ENCODE data around the gene STXBP5.
A peak's percentile ranks its signal among the peaks of the same experiment; 100 is the strongest.

Gene STXBP5

GRCh38 chr6:147177286-147177685 is 26.9 kb upstream of the STXBP5 start:
- DNase-seq, result no peak
- intact Hi-C loops (cut with DNase I), result no loop called here

GRCh38 chr6:147178355-147178754 is 25.9 kb upstream of the STXBP5 start:
- no peak for DNase-seq
- intact Hi-C loops (cut with DNase I), result no loop called here

- intact Hi-C loops (cut with DNase I), result no loop called here
- DNase-seq, result no peak
Observed at GRCh38 chr6:147179809-147180208, 24.4 kb upstream of the STXBP5 start.

- intact Hi-C loops (cut with DNase I), result no loop called here
- DNase-seq, result no peak
Observed at GRCh38 chr6:147180926-147181325, 23.3 kb upstream of the STXBP5 start.

- intact Hi-C loops (cut with DNase I), result no loop called here
- no peak for DNase-seq
Observed at GRCh38 chr6:147184379-147184778, 19.8 kb upstream of the STXBP5 start.

GRCh38 chr6:147185216-147185615 is 19.0 kb upstream of the STXBP5 start:
- DNase-seq, result no peak
- intact Hi-C loops (cut with DNase I), result no loop called here

GRCh38 chr6:147190556-147190955 is 13.7 kb upstream of the STXBP5 start:
- intact Hi-C loops (cut with DNase I), result no loop called here
- no peak for DNase-seq

GRCh38 chr6:147192278-147192911 is 11.8 kb upstream of the STXBP5 start:
- intact Hi-C loops (cut with DNase I), result no loop called here
- DNase-seq, result no peak

- DNase-seq, result no peak
- intact Hi-C loops (cut with DNase I), result no loop called here
Observed at GRCh38 chr6:147194652-147195411, 9.4 kb upstream of the STXBP5 start.

- DNase-seq, result no peak
- intact Hi-C loops (cut with DNase I), result no loop called here
Observed at GRCh38 chr6:147195510-147195909, 8.7 kb upstream of the STXBP5 start.

GRCh38 chr6:147195987-147196386 is 8.2 kb upstream of the STXBP5 start:
- intact Hi-C loops (cut with DNase I), result no loop called here
- no peak for DNase-seq

- DNase-seq, result no peak
- intact Hi-C loops (cut with DNase I), result loop anchor here (5.0 to 10.0 kb wide), 2 partner anchors 84 to 343 kb away; no protein-coding TSS in a partner anchor
Observed at GRCh38 chr6:147200711-147201110, 3.5 kb upstream of the STXBP5 start.

- DNase-seq, result peak in 2 of 10 donors; percentile 19 to 74
- intact Hi-C loops (cut with DNase I), result loop anchor here (5.0 to 10.0 kb wide), 2 partner anchors 83 to 345 kb away; no protein-coding TSS in a partner anchor
Observed at GRCh38 chr6:147201885-147202515, 2.2 kb upstream of the STXBP5 start.

GRCh38 chr6:147202516-147203310 is 1.5 kb upstream of the STXBP5 start:
- DNase-seq, result peak; percentile 74 to 97 (median 81)
- intact Hi-C loops (cut with DNase I), result loop anchor here (5.0 to 10.0 kb wide), 2 partner anchors 82 to 345 kb away; no protein-coding TSS in a partner anchor

- intact Hi-C loops (cut with DNase I), result loop anchor here (5.0 to 10.0 kb wide), 2 partner anchors 81 to 346 kb away; no protein-coding TSS in a partner anchor
Observed at GRCh38 chr6:147203311-147204059, 732 bp upstream of the STXBP5 start.

GRCh38 chr6:147204843-147205311 is 660 bp downstream of the STXBP5 start:
- DNase-seq, result no peak
- intact Hi-C loops (cut with DNase I), result loop anchor here (5.0 to 10.0 kb wide), 2 partner anchors 80 to 348 kb away; no protein-coding TSS in a partner anchor

More at GRCh38 chr6:147203311-147204059, 732 bp upstream of the STXBP5 start:
- DNase-seq, result peak; percentile 54 to 94 (median 64)

GRCh38 chr6:147205690-147206600 is 1.7 kb downstream of the STXBP5 start:
- intact Hi-C loops (cut with DNase I), result loop anchor here (10.0 kb wide), 1 partner anchor 79 kb away; no protein-coding TSS in a partner anchor
- peak in 1 of 10 donors; percentile 11 for DNase-seq

- peak in 1 of 10 donors; percentile 12 for DNase-seq
- intact Hi-C loops (cut with DNase I), result loop anchor here (10.0 kb wide), 1 partner anchor 77 kb away; no protein-coding TSS in a partner anchor
Observed at GRCh38 chr6:147207351-147207750, 3.1 kb downstream of the STXBP5 start.
